AG04450 (cell line): ENCODE measurements around the gene GPC5. TPM values are rescaled to one million over a fixed set of nuclear protein-coding genes. Genes with fewer than 3 reads are reported as not detected.

Experiments used
- CTCF ChIA-PET: fragments of 300-600, 350-600 bp; formaldehyde crosslinking; extraction: SDS; loops from one replicate; lab custom pipeline; 2022; ENCODE audit warnings: antibody characterized with exemption, inconsistent platforms; lab: Charles Lee
- POLR2A ChIA-PET: fragments of 350-600 bp; formaldehyde crosslinking; extraction: SDS; loops from one replicate; lab custom pipeline; 2021; ENCODE audit warnings: antibody characterized with exemption, inconsistent platforms; lab: Yijun Ruan, JAX
- DNase-seq: peaks from one replicate; pipeline ENCODE4 v3.0.0-alpha.2; 2011; ENCODE audit warnings: low read depth, low spot score
- H3K27ac ChIP-seq: one replicate; pipeline ENCODE4 v1.5.1; 2012; ENCODE audit warnings: low read depth, low read length, control low read depth
- H3K27me3 ChIP-seq: one replicate; pipeline ENCODE4 v1.6.0; 2012; ENCODE audit warnings: low read length; ENCODE audit not compliant: control insufficient read depth, insufficient read depth
- H3K4me3 ChIP-seq: 2 replicates; pipeline ENCODE4 v1.5.1; 2011; ENCODE audit warnings: mild to moderate bottlenecking, low read depth, low read length, control low read depth
- H3K9me3 ChIP-seq: 2 replicates; pipeline ENCODE4 v1.5.1; 2012; ENCODE audit warnings: low read length; ENCODE audit not compliant: control insufficient read depth, insufficient read depth
- polyA plus RNA-seq: library from polyadenylated mRNA; depleted of rRNA; stranded (reverse); fragments of >200 nt; gene quantifications from 2 replicates; pipeline ENCODE4 v1.2.3, GENCODE V29; 2011
- TF ChIP-seq, protein P1 (sequence below): IDR thresholded peaks from 2 replicates; pipeline ENCODE4 v1.5.1; 2011; ENCODE audit warnings: low read depth, low read length, control low read depth, inconsistent platforms

The GPC5 gene
- polyA plus RNA-seq, 1 experiment, result 3.6 TPM

DNA sequence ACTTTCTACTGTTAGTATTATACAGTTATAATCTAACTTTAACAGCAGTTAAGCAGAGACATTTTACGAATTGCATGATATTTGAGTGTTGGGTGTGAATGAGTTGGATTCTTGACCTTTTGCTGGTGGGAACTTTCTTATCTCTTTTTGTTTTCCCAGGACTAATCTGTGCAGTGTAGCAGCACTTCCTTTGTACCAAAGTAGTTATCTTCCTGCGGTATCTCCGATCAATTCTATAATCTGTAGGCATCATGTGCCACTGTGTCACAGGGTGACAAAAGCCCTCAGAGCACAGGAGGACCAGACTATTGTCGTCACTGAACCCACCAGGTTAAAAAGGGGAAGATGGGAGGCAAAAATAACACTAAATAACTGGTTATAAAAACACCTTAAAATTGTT lies 823.5 kb downstream of the GPC5 start:
- Histone ChIP-seq H3K4me3 (no peak overlapping the region), H3K9me3 (no peaks in the 10 kb centered on the region), H3K27ac (no peak overlapping the region), H3K27me3 (peaks cover under 1% of the 10 kb centered on the region)
- ChIA-PET POLR2A (no interaction called here), CTCF (no interaction called here)
- DNase-seq, result no peak
- TF ChIP-seq, protein P1, sequence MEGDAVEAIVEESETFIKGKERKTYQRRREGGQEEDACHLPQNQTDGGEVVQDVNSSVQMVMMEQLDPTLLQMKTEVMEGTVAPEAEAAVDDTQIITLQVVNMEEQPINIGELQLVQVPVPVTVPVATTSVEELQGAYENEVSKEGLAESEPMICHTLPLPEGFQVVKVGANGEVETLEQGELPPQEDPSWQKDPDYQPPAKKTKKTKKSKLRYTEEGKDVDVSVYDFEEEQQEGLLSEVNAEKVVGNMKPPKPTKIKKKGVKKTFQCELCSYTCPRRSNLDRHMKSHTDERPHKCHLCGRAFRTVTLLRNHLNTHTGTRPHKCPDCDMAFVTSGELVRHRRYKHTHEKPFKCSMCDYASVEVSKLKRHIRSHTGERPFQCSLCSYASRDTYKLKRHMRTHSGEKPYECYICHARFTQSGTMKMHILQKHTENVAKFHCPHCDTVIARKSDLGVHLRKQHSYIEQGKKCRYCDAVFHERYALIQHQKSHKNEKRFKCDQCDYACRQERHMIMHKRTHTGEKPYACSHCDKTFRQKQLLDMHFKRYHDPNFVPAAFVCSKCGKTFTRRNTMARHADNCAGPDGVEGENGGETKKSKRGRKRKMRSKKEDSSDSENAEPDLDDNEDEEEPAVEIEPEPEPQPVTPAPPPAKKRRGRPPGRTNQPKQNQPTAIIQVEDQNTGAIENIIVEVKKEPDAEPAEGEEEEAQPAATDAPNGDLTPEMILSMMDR, result no peak

DNA sequence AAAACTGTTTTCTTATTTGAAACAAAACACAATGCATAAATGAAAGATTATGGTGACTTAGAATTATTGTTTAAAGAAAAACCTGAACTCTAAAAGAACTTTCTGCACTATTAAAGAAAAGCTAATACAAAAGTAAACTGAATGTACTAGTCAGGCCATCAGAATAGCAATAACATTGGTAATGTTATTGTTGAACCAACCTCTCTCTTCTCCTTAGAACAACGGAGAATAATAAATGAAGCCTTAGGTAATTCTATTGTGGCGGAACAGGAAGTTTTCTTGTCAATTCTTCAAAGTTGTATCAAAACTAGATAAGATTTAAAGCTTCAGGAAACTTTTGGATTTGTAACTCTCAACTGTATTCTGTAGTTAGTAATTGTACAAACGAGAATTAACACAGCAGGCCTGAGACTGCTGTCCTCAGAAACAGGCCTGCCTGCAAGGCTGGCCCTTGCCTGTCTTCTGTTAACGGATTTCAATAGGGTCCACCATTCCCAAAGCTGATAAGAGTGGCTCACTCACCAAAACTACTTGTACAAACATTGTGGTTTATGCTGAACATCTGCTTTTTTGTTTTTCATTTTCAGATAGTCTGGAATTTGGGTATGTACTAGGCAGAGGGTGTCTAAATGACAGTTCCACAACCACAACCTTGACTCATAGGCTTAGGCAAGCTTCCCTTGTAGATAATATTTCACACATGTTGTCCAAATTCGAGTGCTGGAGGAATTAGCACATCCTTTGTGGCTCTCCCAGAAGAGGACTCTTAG lies 825.8 kb downstream of the GPC5 start:
- ChIA-PET CTCF (no interaction called here), POLR2A (interaction anchor here (0.7 kb wide), 1 partner anchor 1192 kb away, joined by 3 read pairs; no protein-coding TSS in a partner anchor)
- TF ChIP-seq, protein P1, result no peak
- H3K27ac ChIP-seq, result no peak overlapping the region
- peaks cover 2% of the 10 kb centered on the region for H3K27me3 ChIP-seq
- no peaks in the 10 kb centered on the region for H3K9me3 ChIP-seq
- H3K4me3 ChIP-seq, result no peak overlapping the region
- DNase-seq, result peak; percentile 69

- H3K4me3 ChIP-seq, result no peak overlapping the region
- no peak for DNase-seq
- POLR2A ChIA-PET, result interaction anchor here (0.7 kb wide), 1 partner anchor 1192 kb away, joined by 3 read pairs; no protein-coding TSS in a partner anchor
- CTCF ChIA-PET, result interaction anchor here (1.0 kb wide), 1 partner anchor 37 kb away, joined by 3 read pairs; no protein-coding TSS in a partner anchor
- TF ChIP-seq, protein P1, result no peak
- H3K9me3 ChIP-seq, result no peaks in the 10 kb centered on the region
- no peak overlapping the region for H3K27ac ChIP-seq
- H3K27me3 ChIP-seq, result peaks cover 2% of the 10 kb centered on the region
Measured at GRCh38 chr13:92224825-92225224, 826.4 kb downstream of the GPC5 start.

GRCh38 chr13:92225861-92226260 lies 827.4 kb downstream of the GPC5 start:
- Histone ChIP-seq H3K27ac (no peak overlapping the region), H3K4me3 (no peak overlapping the region), H3K27me3 (peaks cover 2% of the 10 kb centered on the region), H3K9me3 (no peaks in the 10 kb centered on the region)
- DNase-seq, result no peak
- POLR2A ChIA-PET, result no interaction called here
- TF ChIP-seq, protein P1, result no peak
- CTCF ChIA-PET, result interaction anchor here (0.6 to 1.0 kb wide), 2 partner anchors 38 to 638 kb away, joined by 3 read pairs; no protein-coding TSS in a partner anchor

DNA sequence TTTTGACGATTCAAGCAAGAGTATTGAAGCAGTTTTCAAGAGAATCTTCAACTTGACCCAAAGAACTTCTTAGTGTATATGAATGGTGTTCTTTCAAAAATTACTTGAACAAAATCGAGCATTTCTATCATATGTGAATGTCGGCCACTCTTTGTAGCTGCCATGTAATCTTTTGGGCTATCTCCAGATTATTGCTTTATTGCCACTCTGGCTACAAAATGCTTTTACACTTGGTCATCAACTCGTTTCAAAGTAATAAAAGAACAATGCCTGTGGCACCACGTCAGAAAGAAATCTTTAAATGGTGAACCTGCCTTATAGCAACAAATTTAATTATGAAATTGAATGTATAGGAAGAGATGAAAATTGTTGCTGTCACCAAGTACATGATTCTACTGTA lies 834.5 kb downstream of the GPC5 start:
- H3K27me3 ChIP-seq, result no peaks in the 10 kb centered on the region
- ChIA-PET CTCF (no interaction called here), POLR2A (no interaction called here)
- no peak overlapping the region for H3K27ac ChIP-seq
- no peaks in the 10 kb centered on the region for H3K9me3 ChIP-seq
- H3K4me3 ChIP-seq, result no peak overlapping the region
- TF ChIP-seq, protein P1, result no peak
- DNase-seq, result no peak
